ENCODE results near the gene EXD1. TPM values are rescaled to one million over a fixed set of nuclear protein-coding genes. Genes with fewer than 3 reads are reported as not detected.
A peak's percentile ranks its signal among the peaks of the same experiment; 100 is the strongest.

EXD1 gene
- polyA plus RNA-seq (0.40 TPM in 1 of 2 replicates, not detected in the other), polyA minus RNA-seq (not detected in 2 replicates)

GRCh38 chr15:41230650-41231421 is at the start of gene EXD1, which contains the start of gene CHP1:
Gene EXD1, minus strand, starts transcription at chr15:41230757. Its CDS starts 4,182 bp downstream, at chr15:41226575.
Gene CHP1, plus strand, starts transcription at chr15:41231268. Its CDS starts 115 bp downstream, at chr15:41231383.
- Histone ChIP-seq H3K4me2 (ENCODE audit: low read length) (peak within 1 kb of the TSS; percentile 76), H3F3A (ENCODE audit: insufficient read depth, low read length, poor library complexity, severe bottlenecking) (no peaks in the 10 kb centered on the region), H3K4me3 (ENCODE audit: low read length) (peak within 1 kb of the TSS; percentile 78), H4K20me1 (ENCODE audit: insufficient read depth) (no peaks in the 10 kb centered on the region), H3K27ac (ENCODE audit: low read length) (peak within 1 kb of the TSS; percentile 84), H3K9ac (ENCODE audit: low read length) (peak within 1 kb of the TSS; percentile 78), H3K79me2 (replicated peaks; ENCODE audit: insufficient read depth, low read length) (peaks cover 25% of the 10 kb centered on the region), H2AFZ (ENCODE audit: low read depth, low read length) (peak within 1 kb of the TSS; percentile 65), H3K9me3 (ENCODE audit: low read length) (no peaks in the 10 kb centered on the region), H3K27me3 (ENCODE audit: insufficient read depth, low read depth, low read length) (no peaks in the 10 kb centered on the region), H3K9me2 (ENCODE audit: insufficient read depth, low read length) (no peaks in the 10 kb centered on the region), H3K36me3 (ENCODE audit: insufficient read depth, low read length) (no peaks in the 10 kb centered on the region)
- TF ChIP-seq EP300 (conservative IDR thresholded peaks at IDR 0.05; ENCODE audit: poor library complexity, severe bottlenecking): peak; percentile 46
- TF ChIP-seq POLR2AphosphoS5 (IDR thresholded peaks at IDR 0.05): peak; percentile 63
- peak; percentile 33 for TF ChIP-seq RAD21 (conservative IDR thresholded peaks at IDR 0.05)
- TF ChIP-seq EZH2 (IDR thresholded peaks at IDR 0.05; ENCODE audit: borderline replicate concordance, insufficient read depth, low read length, poor library complexity, severe bottlenecking): no peak
- no peak for TF ChIP-seq TAF1 (IDR thresholded peaks at IDR 0.05; ENCODE audit: low read depth)
- TF ChIP-seq MXI1 (conservative IDR thresholded peaks at IDR 0.05; ENCODE audit: poor library complexity, severe bottlenecking): peak; percentile 76
- TF ChIP-seq CTCF (IDR thresholded peaks at IDR 0.05; ENCODE audit: poor library complexity, severe bottlenecking): peak; percentile 98
- peak; percentile 72 for TF ChIP-seq REST (IDR thresholded peaks at IDR 0.05; ENCODE audit: borderline replicate concordance)
- peak; percentile 44 for TF ChIP-seq SMC3 (conservative IDR thresholded peaks at IDR 0.05; ENCODE audit: poor library complexity)

GRCh38 chr15:41279535-41280283 is 49.2 kb upstream of the EXD1 start:
- no peaks in the 10 kb centered on the region for H3K36me3 ChIP-seq (ENCODE audit: insufficient read depth, low read length)
- H3K4me3 ChIP-seq (ENCODE audit: low read length): no peak overlapping the region
- H4K20me1 ChIP-seq (ENCODE audit: insufficient read depth): no peaks in the 10 kb centered on the region
- no peaks in the 10 kb centered on the region for H3K9me2 ChIP-seq (ENCODE audit: insufficient read depth, low read length)
- H2AFZ ChIP-seq (ENCODE audit: low read depth, low read length): no peak overlapping the region
- no peaks in the 10 kb centered on the region for H3K9me3 ChIP-seq (ENCODE audit: low read length)
- H3K79me2 ChIP-seq (replicated peaks; ENCODE audit: insufficient read depth, low read length): peaks cover 9% of the 10 kb centered on the region
- no peak overlapping the region for H3K9ac ChIP-seq (ENCODE audit: low read length)
- H3K27ac ChIP-seq (ENCODE audit: low read length): no peak overlapping the region
- peaks cover 2% of the 10 kb centered on the region for H3F3A ChIP-seq (ENCODE audit: insufficient read depth, low read length, poor library complexity, severe bottlenecking)
- TF ChIP-seq MXI1 (conservative IDR thresholded peaks at IDR 0.05; ENCODE audit: poor library complexity, severe bottlenecking): no peak
- no peaks in the 10 kb centered on the region for H3K27me3 ChIP-seq (ENCODE audit: insufficient read depth, low read depth, low read length)
- H3K4me2 ChIP-seq (ENCODE audit: low read length): no peak overlapping the region
